Mesenchymal stem cell (in vitro differentiated cells and primary cell): Measurements from ENCODE around the gene C2orf76.
"Not testable (repeated sequence)": the region's sequence is repeated elsewhere in the genome, so short reads cannot be mapped to it uniquely, and the experiment has no call there.

ENCODE experiments used
- DNase-seq: peaks from one replicate; pipeline ENCODE4 v3.0.0-alpha.2; 2013
- H2AFZ ChIP-seq: one replicate; pipeline ENCODE4 v1.6.1; 2013; ENCODE audit warnings: low read depth, mild to moderate bottlenecking, control low read depth, inconsistent platforms, low read length, moderate library complexity
- H2AK5ac ChIP-seq: 2 replicates; pipeline ENCODE4 v1.6.1; 2013; ENCODE audit warnings: low read length, moderate library complexity, mild to moderate bottlenecking, inconsistent platforms; ENCODE audit not compliant: severe bottlenecking
- H2BK120ac ChIP-seq: one replicate; pipeline ENCODE4 v1.6.1; 2013; ENCODE audit warnings: low read depth, mild to moderate bottlenecking, inconsistent platforms, low read length, moderate library complexity
- H2BK12ac ChIP-seq, 2 experiments: one replicate each; pipeline ENCODE4 v1.6.1; 2013; ENCODE audit warnings: inconsistent platforms in 2 of 2, low read length in 2 of 2, mild to moderate bottlenecking in 2 of 2, moderate library complexity in 2 of 2, control low read depth in 1 of 2
- H2BK15ac ChIP-seq: one replicate; pipeline ENCODE4 v1.6.1; 2013; ENCODE audit warnings: mild to moderate bottlenecking, low read depth, inconsistent platforms; ENCODE audit not compliant: poor library complexity, severe bottlenecking
- H2BK5ac ChIP-seq: 2 replicates; pipeline ENCODE4 v1.6.1; 2013; ENCODE audit warnings: low read depth, mild to moderate bottlenecking, low read length, control low read depth, inconsistent platforms; ENCODE audit not compliant: poor library complexity, severe bottlenecking
- H3K14ac ChIP-seq, 2 experiments: one replicate each; pipeline ENCODE4 v1.6.1; 2013; ENCODE audit warnings: inconsistent platforms in 2 of 2, low read length in 2 of 2, control low read depth in 1 of 2, mild to moderate bottlenecking in 1 of 2, moderate library complexity in 1 of 2
- H3K18ac ChIP-seq, 2 experiments: one replicate each; pipeline ENCODE4 v1.6.1; 2013; ENCODE audit warnings: inconsistent platforms in 2 of 2, low read length in 2 of 2, control low read depth in 1 of 2, low read depth in 1 of 2, mild to moderate bottlenecking in 1 of 2
- H3K23ac ChIP-seq, 2 experiments: one replicate each; pipeline ENCODE4 v1.6.1; 2013; ENCODE audit warnings: inconsistent platforms in 2 of 2, low read length in 2 of 2, mild to moderate bottlenecking in 2 of 2, moderate library complexity in 2 of 2, control low read depth in 1 of 2
- H3K27ac ChIP-seq: 2 replicates; pipeline ENCODE4 v1.5.1; 2013; ENCODE audit warnings: mild to moderate bottlenecking, moderate library complexity, low read length, control low read depth, inconsistent platforms; ENCODE audit not compliant: poor library complexity, severe bottlenecking
- H3K27me3 ChIP-seq, 2 experiments: 2 replicates each; pipeline versions ENCODE4 v1.6.1 to v1.7.0; 2013; ENCODE audit warnings: low read length in 2 of 2, mild to moderate bottlenecking in 2 of 2, moderate library complexity in 2 of 2, control low read depth in 1 of 2, inconsistent platforms in 1 of 2; ENCODE audit not compliant: control insufficient read depth in 1 of 2, insufficient read depth in 1 of 2
- H3K36me3 ChIP-seq, 2 experiments: 2 replicates each; pipeline versions ENCODE4 v1.6.1 to v1.7.0; 2013; ENCODE audit warnings: low read length in 2 of 2, control low read depth in 1 of 2, inconsistent platforms in 1 of 2, low read depth in 1 of 2, mild to moderate bottlenecking in 1 of 2; ENCODE audit not compliant: insufficient read depth in 2 of 2, control insufficient read depth in 1 of 2
- H3K4ac ChIP-seq, 2 experiments: one replicate each; pipeline ENCODE4 v1.6.1; 2013; ENCODE audit warnings: inconsistent platforms in 2 of 2, low read length in 2 of 2, mild to moderate bottlenecking in 2 of 2, moderate library complexity in 2 of 2, control low read depth in 1 of 2, low read depth in 1 of 2
- H3K4me1 ChIP-seq: 2 replicates; pipeline ENCODE4 v1.6.1; 2013; ENCODE audit warnings: low read depth, low read length, control low read depth; ENCODE audit not compliant: control insufficient read depth, insufficient read depth
- H3K4me2 ChIP-seq: 2 replicates; pipeline ENCODE4 v1.6.1; 2013; ENCODE audit warnings: low read length, mild to moderate bottlenecking, inconsistent platforms; ENCODE audit not compliant: poor library complexity, severe bottlenecking
- H3K4me3 ChIP-seq, 2 experiments: 2 replicates each; pipeline versions ENCODE4 v1.5.1 to v1.7.0; 2013; ENCODE audit warnings: low read length in 2 of 2, mild to moderate bottlenecking in 2 of 2, control low read depth in 1 of 2, low read depth in 1 of 2; ENCODE audit not compliant: insufficient read depth in 1 of 2
- H3K79me1 ChIP-seq: replicated peaks from 2 replicates; pipeline ENCODE4 v1.6.1; 2013; ENCODE audit warnings: mild to moderate bottlenecking, control low read depth, low read length, inconsistent platforms; ENCODE audit not compliant: poor library complexity, severe bottlenecking
- H3K9ac ChIP-seq: 2 replicates; pipeline ENCODE4 v1.7.0; 2013; ENCODE audit warnings: mild to moderate bottlenecking, low read length, moderate library complexity
- H3K9me3 ChIP-seq: 2 replicates; pipeline ENCODE4 v1.7.0; 2013; ENCODE audit warnings: mild to moderate bottlenecking, low read length; ENCODE audit not compliant: control insufficient read depth
- H4K8ac ChIP-seq: one replicate; pipeline ENCODE4 v1.6.1; 2013; ENCODE audit warnings: inconsistent platforms, mild to moderate bottlenecking, low read length, moderate library complexity
- H4K91ac ChIP-seq: one replicate; pipeline ENCODE4 v1.6.1; 2013; ENCODE audit warnings: mild to moderate bottlenecking, low read length, inconsistent platforms
- WGBS: methylation state at CpG from one replicate; pipeline ENCODE4 v1.1.7; 2013; ENCODE audit warnings: mixed read lengths; 5-methylcytosine and 5-hydroxymethylcytosine counted together

C2orf76 gene

GRCh38 chr2:119376810-119377209 lies 10.2 kb upstream of the C2orf76 start:
- H2BK15ac ChIP-seq, result no peak overlapping the region
- no peak overlapping the region for H2BK12ac ChIP-seq
- no peak overlapping the region for H3K23ac ChIP-seq
- no peak overlapping the region for H2AK5ac ChIP-seq
- H3K79me1 ChIP-seq, result peaks cover under 1% of the 10 kb centered on the region
- H3K18ac ChIP-seq, result no peak overlapping the region
- no peak overlapping the region for H2BK120ac ChIP-seq
- no peak overlapping the region for H2BK5ac ChIP-seq
- H3K36me3 ChIP-seq, result peaks cover 17 to 29% of the 10 kb centered on the region in 2 experiments
- H4K91ac ChIP-seq, result no peak overlapping the region
- H3K9me3 ChIP-seq, result no peaks in the 10 kb centered on the region
- DNase-seq, result no peak
- no peak overlapping the region for H3K27ac ChIP-seq
- no peak overlapping the region for H4K8ac ChIP-seq
- WGBS, result 97% methylated on average over 5 of the region's 5 CpGs
- H3K4me3 ChIP-seq, result no peak overlapping the region
- H3K27me3 ChIP-seq, result no peaks in the 10 kb centered on the region
- H3K14ac ChIP-seq, result no peak overlapping the region
- no peak overlapping the region for H3K4me2 ChIP-seq
- H2AFZ ChIP-seq, result no peak overlapping the region
- no peaks in the 10 kb centered on the region for H3K4me1 ChIP-seq
- H3K4ac ChIP-seq, result no peak overlapping the region
- no peak overlapping the region for H3K9ac ChIP-seq

GRCh38 chr2:119376406-119376805 lies 9.8 kb upstream of the C2orf76 start:
- H2AK5ac ChIP-seq, DNase-seq, H3K4me1 ChIP-seq: not testable (repeated sequence)

GRCh38 chr2:119373907-119374745 lies 7.5 kb upstream of the C2orf76 start:
- not testable (repeated sequence) for DNase-seq, H3K4me1 ChIP-seq, H3K9ac ChIP-seq, H2BK120ac ChIP-seq, H2AFZ ChIP-seq, H2BK15ac ChIP-seq, H3K4ac ChIP-seq, H2BK5ac ChIP-seq, H3K9me3 ChIP-seq, H2BK12ac ChIP-seq, H2AK5ac ChIP-seq, H3K27me3 ChIP-seq, H3K18ac ChIP-seq, H3K4me3 ChIP-seq, H3K4me2 ChIP-seq, H3K79me1 ChIP-seq, H4K8ac ChIP-seq, H3K23ac ChIP-seq, H4K91ac ChIP-seq, H3K14ac ChIP-seq, H3K27ac ChIP-seq
- peaks cover 31 to 56% of the 10 kb centered on the region in 2 experiments for H3K36me3 ChIP-seq
- 95% methylated on average over 3 of the region's 5 CpGs for WGBS

More at GRCh38 chr2:119376406-119376805, 9.8 kb upstream of the C2orf76 start:
- H3K27me3 ChIP-seq, H3K79me1 ChIP-seq, H3K23ac ChIP-seq, H3K4me2 ChIP-seq, H3K4me3 ChIP-seq, H4K91ac ChIP-seq, H3K9me3 ChIP-seq, H2BK5ac ChIP-seq, H3K27ac ChIP-seq, H2BK15ac ChIP-seq, H4K8ac ChIP-seq, H3K9ac ChIP-seq, H3K14ac ChIP-seq, H3K18ac ChIP-seq, H2BK120ac ChIP-seq, H2AFZ ChIP-seq, H2BK12ac ChIP-seq, H3K4ac ChIP-seq: not testable (repeated sequence)
- peaks cover 21 to 33% of the 10 kb centered on the region in 2 experiments for H3K36me3 ChIP-seq
- WGBS, result 93% methylated on average over 6 of the region's 6 CpGs

GRCh38 chr2:119372778-119373568 lies 6.3 kb upstream of the C2orf76 start:
- H3K4me3 ChIP-seq, result no peak overlapping the region
- no peak for DNase-seq

More at GRCh38 chr2:119372778-119373568, 6.3 kb upstream of the C2orf76 start:
- no peak overlapping the region for H3K23ac ChIP-seq
- H3K18ac ChIP-seq, result no peak overlapping the region
- peaks cover 20% of the 10 kb centered on the region for H3K79me1 ChIP-seq
- no peak overlapping the region for H2AFZ ChIP-seq
- no peak overlapping the region for H3K4me2 ChIP-seq
- H3K9ac ChIP-seq, result no peak overlapping the region
- H2BK120ac ChIP-seq, result no peak overlapping the region
- 93% methylated on average over 6 of the region's 7 CpGs for WGBS
- H3K27me3 ChIP-seq, result no peaks in the 10 kb centered on the region
- H2BK12ac ChIP-seq, result no peak overlapping the region
- no peak overlapping the region for H4K91ac ChIP-seq
- H3K4me1 ChIP-seq, result peaks cover 8% of the 10 kb centered on the region
- no peak overlapping the region for H3K4ac ChIP-seq
- no peak overlapping the region for H3K14ac ChIP-seq
- H2BK5ac ChIP-seq, result no peak overlapping the region
- H2AK5ac ChIP-seq, result no peak overlapping the region
- no peak overlapping the region for H3K27ac ChIP-seq
- H3K36me3 ChIP-seq, result peaks cover 39 to 67% of the 10 kb centered on the region in 2 experiments
- no peak overlapping the region for H2BK15ac ChIP-seq
- H4K8ac ChIP-seq, result no peak overlapping the region
- H3K9me3 ChIP-seq, result no peaks in the 10 kb centered on the region
